ENCODE measurements around the gene HACD1. TPM values are rescaled to one million over a fixed set of nuclear protein-coding genes. Genes with fewer than 3 reads are reported as not detected.
"Not testable (repeated sequence)": the region's sequence is repeated elsewhere in the genome, so short reads cannot be mapped to it uniquely, and the experiment has no call there.

The HACD1 gene
- total RNA-seq, 2 donors from 2014 or later = 12.1 to 35.3 TPM

DNA sequence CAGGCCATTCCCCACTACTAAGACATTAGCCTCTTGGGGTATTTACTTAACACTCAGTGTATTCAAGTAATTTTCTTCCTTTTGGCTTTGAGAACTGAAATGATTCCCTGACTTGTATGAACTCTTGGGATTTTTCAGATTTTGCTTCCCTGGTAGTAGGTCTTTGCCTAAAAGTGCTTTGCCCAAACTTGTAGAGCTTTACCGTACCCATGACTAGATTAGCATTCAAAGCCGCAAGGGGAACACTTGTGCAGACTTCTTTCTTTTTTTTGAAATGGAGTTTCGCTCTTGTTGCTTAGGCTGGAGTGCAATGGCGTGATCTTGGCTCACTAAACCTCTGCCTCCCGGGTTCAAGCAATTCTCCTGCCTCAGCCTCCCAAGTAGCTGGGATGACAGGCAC, 20.7 kb upstream of the HACD1 start:
- WGBS = 92% methylated on average over 5 of the region's 5 CpGs
- Histone ChIP-seq H3K36me3 (no peaks in the 10 kb centered on the region), H3K4me1 (replicated peaks) (no peaks in the 10 kb centered on the region), H3K27ac (no peak overlapping the region), H3K4me3 (no peak overlapping the region), H3K9me3 (no peaks in the 10 kb centered on the region), H3K27me3 (replicated peaks; ENCODE audit: insufficient read depth) (no peaks in the 10 kb centered on the region)
- intact Hi-C loops (cut with DNase I) = no loop called here
- TF ChIP-seq POLR2AphosphoS5 (IDR thresholded peaks at IDR 0.05) (no peak), CTCF (IDR thresholded peaks at IDR 0.05) (no peak), POLR2A (IDR thresholded peaks at IDR 0.05) (no peak)
- DNase-seq (ENCODE audit: low spot score) = no peak

DNA sequence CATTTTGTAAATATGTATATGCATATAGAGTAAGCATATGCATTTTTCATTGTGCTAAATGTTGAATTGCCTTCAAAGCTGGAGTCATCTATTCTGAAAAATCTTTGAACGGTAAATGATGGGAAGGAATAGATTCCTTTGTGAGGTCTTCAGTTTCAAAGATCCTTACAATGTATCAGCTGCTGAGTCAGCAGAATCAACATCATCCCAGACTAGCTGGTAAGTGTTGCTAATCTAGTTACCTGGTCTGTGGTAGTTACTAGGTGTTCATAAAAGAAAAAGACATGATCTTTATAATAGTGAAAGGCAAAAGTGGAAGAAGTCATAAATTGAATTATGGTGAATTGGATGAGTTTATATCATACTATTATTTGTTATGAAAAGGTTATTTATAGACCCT, 16.2 kb upstream of the HACD1 start:
- no peak overlapping the region for H3K4me3 ChIP-seq
- H3K27ac ChIP-seq = no peak overlapping the region
- WGBS = 80% methylated on average over 1 of the region's 1 CpG
- TF ChIP-seq POLR2A (IDR thresholded peaks at IDR 0.05) = no peak
- TF ChIP-seq POLR2AphosphoS5 (IDR thresholded peaks at IDR 0.05) = no peak
- no peak for TF ChIP-seq CTCF (IDR thresholded peaks at IDR 0.05)
- no peaks in the 10 kb centered on the region for H3K36me3 ChIP-seq
- intact Hi-C loops (cut with DNase I) = no loop called here
- no peaks in the 10 kb centered on the region for H3K4me1 ChIP-seq (replicated peaks)
- H3K9me3 ChIP-seq = no peaks in the 10 kb centered on the region
- no peak for DNase-seq (ENCODE audit: low spot score)
- H3K27me3 ChIP-seq (replicated peaks; ENCODE audit: insufficient read depth) = no peaks in the 10 kb centered on the region

- H3K27ac ChIP-seq; H3K4me3 ChIP-seq; H3K36me3 ChIP-seq; H3K4me1 ChIP-seq (replicated peaks); DNase-seq (ENCODE audit: low spot score); H3K27me3 ChIP-seq (replicated peaks; ENCODE audit: insufficient read depth); intact Hi-C loops (cut with DNase I); H3K9me3 ChIP-seq: not testable (repeated sequence)
- WGBS = 82% methylated on average over 8 of the region's 8 CpGs
Measured at GRCh38 chr10:17632590-17632989, 15.4 kb upstream of the HACD1 start.

DNA sequence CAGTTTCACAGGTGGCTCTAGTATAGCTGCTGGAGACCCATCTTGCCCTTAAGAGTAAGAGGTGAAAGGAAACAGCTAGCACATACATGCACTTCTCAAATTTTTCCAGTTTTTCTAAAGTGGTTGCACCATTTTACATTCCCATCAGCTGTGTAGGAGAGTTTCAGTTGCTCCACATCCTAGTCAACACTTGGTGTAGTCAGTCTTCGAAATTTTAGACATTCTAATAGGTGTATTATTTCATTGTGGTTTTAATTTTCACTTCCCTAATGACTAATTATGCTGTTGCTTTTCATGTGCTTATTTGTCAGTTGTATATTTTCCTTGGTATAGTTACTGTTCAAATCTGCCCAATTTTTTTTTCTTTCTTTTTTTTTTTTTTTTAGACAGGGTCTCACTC, 9.5 kb upstream of the HACD1 start:
- Histone ChIP-seq H3K27ac (no peak overlapping the region), H3K4me1 (replicated peaks) (no peaks in the 10 kb centered on the region), H3K27me3 (replicated peaks; ENCODE audit: insufficient read depth) (no peaks in the 10 kb centered on the region), H3K9me3 (no peaks in the 10 kb centered on the region), H3K36me3 (no peaks in the 10 kb centered on the region), H3K4me3 (no peak overlapping the region)
- no peak for DNase-seq (ENCODE audit: low spot score)
- WGBS = 72% methylated on average over 1 of the region's 1 CpG
- intact Hi-C loops (cut with DNase I) = no loop called here
- TF ChIP-seq POLR2AphosphoS5 (IDR thresholded peaks at IDR 0.05) (no peak), CTCF (IDR thresholded peaks at IDR 0.05) (no peak), POLR2A (IDR thresholded peaks at IDR 0.05) (no peak)

- TF ChIP-seq POLR2AphosphoS5 (IDR thresholded peaks at IDR 0.05) (peak; percentile 81), POLR2A (IDR thresholded peaks at IDR 0.05) (no peak), CTCF (IDR thresholded peaks at IDR 0.05) (no peak)
- DNase-seq (ENCODE audit: low spot score) = peak; percentile 35
- intact Hi-C loops (cut with DNase I) = no loop called here
- no peaks in the 10 kb centered on the region for H3K27me3 ChIP-seq (replicated peaks; ENCODE audit: insufficient read depth)
- H3K4me1 ChIP-seq (replicated peaks) = no peaks in the 10 kb centered on the region
- 47% methylated on average over 3 of the region's 3 CpGs for WGBS
- no peaks in the 10 kb centered on the region for H3K9me3 ChIP-seq
- H3K27ac ChIP-seq = peak overlapping the region in 1 of 2 donors; percentile 25
- H3K4me3 ChIP-seq = no peak overlapping the region
- no peaks in the 10 kb centered on the region for H3K36me3 ChIP-seq
Measured at GRCh38 chr10:17624996-17625395, 7.8 kb upstream of the HACD1 start.

Data from prostate gland (tissue), 2 donors.